ENCODE results near the gene DNAH14. TPM values are rescaled to one million over a fixed set of nuclear protein-coding genes. Genes with fewer than 3 reads are reported as not detected.
A peak's percentile ranks its signal among the peaks of the same experiment; 100 is the strongest.

Gene DNAH14
- total RNA-seq, 6 donors from 2014 or later, result 2.1 to 26.5 (median 12.9) TPM

DNA sequence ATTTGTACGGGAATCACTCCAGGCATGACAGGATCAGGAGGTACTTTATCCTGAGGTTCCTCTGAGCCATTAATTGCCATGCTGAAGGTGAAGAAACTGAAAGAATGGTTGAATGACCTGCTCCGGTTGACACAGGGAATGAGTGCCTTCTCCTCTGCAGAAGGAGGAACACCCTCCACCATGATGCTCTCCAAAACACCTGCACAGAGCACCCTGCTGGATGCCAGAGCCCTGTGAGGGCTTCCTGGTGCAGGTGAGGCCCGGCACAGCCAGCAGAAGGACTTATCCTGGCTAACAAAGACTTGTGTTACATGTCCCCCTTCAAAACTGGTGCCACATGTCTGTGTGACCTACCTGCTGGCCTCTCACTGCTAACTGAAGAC lies 512.6 kb downstream of the DNAH14 start:
- WGBS, 2 donors, result 59 to 60% methylated on average over 2 to 3 of the region's 3 CpGs
- Histone ChIP-seq H3K36me3 (no peaks in the 10 kb centered on the region), H3K27me3 (no peaks in the 10 kb centered on the region), H3K4me1 (peaks cover 26 to 55% (median 34%) of the 10 kb centered on the region in 4 donors), H3K9me3 (no peaks in the 10 kb centered on the region), H3K27ac (peak overlapping the region in 1 of 4 donors; percentile 52), H3K4me3 (no peak overlapping the region)
- no peak for TF ChIP-seq POLR2AphosphoS5 (IDR thresholded peaks at IDR 0.05)
- TF ChIP-seq EP300 (IDR thresholded peaks at IDR 0.05), result no peak
- TF ChIP-seq, protein P1, sequence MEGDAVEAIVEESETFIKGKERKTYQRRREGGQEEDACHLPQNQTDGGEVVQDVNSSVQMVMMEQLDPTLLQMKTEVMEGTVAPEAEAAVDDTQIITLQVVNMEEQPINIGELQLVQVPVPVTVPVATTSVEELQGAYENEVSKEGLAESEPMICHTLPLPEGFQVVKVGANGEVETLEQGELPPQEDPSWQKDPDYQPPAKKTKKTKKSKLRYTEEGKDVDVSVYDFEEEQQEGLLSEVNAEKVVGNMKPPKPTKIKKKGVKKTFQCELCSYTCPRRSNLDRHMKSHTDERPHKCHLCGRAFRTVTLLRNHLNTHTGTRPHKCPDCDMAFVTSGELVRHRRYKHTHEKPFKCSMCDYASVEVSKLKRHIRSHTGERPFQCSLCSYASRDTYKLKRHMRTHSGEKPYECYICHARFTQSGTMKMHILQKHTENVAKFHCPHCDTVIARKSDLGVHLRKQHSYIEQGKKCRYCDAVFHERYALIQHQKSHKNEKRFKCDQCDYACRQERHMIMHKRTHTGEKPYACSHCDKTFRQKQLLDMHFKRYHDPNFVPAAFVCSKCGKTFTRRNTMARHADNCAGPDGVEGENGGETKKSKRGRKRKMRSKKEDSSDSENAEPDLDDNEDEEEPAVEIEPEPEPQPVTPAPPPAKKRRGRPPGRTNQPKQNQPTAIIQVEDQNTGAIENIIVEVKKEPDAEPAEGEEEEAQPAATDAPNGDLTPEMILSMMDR (IDR thresholded peaks at IDR 0.05), result no peak
- no peak for TF ChIP-seq POLR2A (IDR thresholded peaks at IDR 0.05)
- ATAC-seq (ENCODE audit: low FRiP score in 2 of 2), result no peak
- no peak for DNase-seq

DNA sequence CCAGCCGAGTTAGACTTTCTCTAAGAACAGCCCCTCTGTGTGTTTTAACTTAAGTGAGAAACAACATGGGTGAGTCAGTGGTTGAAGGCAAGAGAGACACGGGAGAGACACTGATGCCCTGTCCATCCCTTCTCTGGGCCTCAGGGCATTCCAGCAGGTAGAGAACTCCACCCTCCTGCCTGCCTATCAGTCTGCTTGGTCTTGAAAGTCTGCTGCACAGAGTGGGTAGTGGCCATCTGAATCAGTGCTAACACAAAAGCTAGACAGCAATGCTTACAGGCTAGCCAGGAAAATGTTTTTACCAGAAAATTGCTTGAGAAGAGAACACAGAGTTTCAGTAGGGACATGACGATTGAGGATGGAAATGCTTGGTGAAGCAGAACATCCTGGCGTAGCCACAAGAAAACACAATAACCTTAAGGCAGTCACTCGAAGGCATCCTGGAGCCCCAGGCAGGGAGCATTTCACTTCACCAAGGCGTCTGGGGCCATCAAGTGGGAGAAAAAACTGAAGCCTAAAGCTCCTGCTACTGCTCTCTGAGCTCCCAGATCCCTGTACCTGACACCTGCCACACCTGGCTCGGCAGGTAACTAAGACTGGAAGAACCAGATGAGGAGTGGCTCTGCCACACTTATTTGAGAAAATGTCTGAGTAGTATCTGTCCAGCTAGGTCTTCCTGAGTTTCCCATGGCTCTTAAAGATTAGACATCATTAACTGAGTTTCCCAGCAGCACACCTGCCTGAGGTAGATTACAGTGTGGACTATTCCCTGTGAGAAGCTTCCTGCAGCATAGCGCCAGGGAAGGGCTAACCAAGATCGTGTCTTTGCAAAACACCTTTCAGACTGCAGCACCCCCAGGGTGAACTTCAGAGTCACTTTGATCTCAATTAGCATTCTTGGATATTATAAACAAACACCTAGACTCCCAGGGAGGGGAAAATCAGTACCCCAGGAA lies 516.4 kb downstream of the DNAH14 start:
- DNase-seq (peak in 1 of 2 donors; percentile 20), ATAC-seq (ENCODE audit: low FRiP score in 2 of 2) (no peak)
- H3K27me3 ChIP-seq, result no peaks in the 10 kb centered on the region
- TF ChIP-seq, protein P1 (IDR thresholded peaks at IDR 0.05), result no peak
- peaks cover 34 to 58% (median 50%) of the 10 kb centered on the region in 4 donors for H3K4me1 ChIP-seq
- WGBS, 2 donors, result 59 to 62% methylated on average over 9 of the region's 9 CpGs
- no peak overlapping the region for H3K4me3 ChIP-seq
- H3K9me3 ChIP-seq, result no peaks in the 10 kb centered on the region
- H3K36me3 ChIP-seq, result no peaks in the 10 kb centered on the region
- peak overlapping the region; percentile 64 to 85 (median 82) for H3K27ac ChIP-seq

DNA sequence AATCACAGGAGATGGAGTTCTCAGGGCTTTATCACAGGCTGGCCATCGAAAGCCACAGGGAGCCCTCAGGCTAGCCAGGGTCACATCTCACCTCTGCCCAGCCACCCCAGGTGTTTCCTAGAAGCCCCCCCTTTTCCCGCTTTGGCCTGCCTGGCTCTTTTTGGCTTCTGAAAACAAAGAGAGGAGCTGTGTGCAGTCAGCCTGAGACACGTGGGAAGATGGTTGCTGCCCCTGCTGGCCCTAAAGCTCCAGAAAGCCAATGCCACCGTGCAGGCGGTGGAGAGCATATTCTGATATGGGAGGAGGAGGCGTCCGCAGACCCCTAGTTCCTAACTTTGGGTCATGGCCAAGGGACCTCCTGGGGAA lies 517.1 kb downstream of the DNAH14 start:
- Histone ChIP-seq H3K4me1 (peaks cover 34 to 57% (median 46%) of the 10 kb centered on the region in 4 donors), H3K9me3 (no peaks in the 10 kb centered on the region), H3K27ac (peak overlapping the region in 1 of 4 donors; percentile 55), H3K27me3 (no peaks in the 10 kb centered on the region), H3K4me3 (no peak overlapping the region), H3K36me3 (no peaks in the 10 kb centered on the region)
- 68 to 89% methylated on average over 5 to 6 of the region's 7 CpGs for WGBS, 2 donors
- DNase-seq, result peak in 1 of 2 donors; percentile 16
- no peak for ATAC-seq (ENCODE audit: low FRiP score in 2 of 2)
- TF ChIP-seq EP300 (IDR thresholded peaks at IDR 0.05) (no peak), POLR2AphosphoS5 (IDR thresholded peaks at IDR 0.05) (no peak), POLR2A (IDR thresholded peaks at IDR 0.05) (no peak)

DNA sequence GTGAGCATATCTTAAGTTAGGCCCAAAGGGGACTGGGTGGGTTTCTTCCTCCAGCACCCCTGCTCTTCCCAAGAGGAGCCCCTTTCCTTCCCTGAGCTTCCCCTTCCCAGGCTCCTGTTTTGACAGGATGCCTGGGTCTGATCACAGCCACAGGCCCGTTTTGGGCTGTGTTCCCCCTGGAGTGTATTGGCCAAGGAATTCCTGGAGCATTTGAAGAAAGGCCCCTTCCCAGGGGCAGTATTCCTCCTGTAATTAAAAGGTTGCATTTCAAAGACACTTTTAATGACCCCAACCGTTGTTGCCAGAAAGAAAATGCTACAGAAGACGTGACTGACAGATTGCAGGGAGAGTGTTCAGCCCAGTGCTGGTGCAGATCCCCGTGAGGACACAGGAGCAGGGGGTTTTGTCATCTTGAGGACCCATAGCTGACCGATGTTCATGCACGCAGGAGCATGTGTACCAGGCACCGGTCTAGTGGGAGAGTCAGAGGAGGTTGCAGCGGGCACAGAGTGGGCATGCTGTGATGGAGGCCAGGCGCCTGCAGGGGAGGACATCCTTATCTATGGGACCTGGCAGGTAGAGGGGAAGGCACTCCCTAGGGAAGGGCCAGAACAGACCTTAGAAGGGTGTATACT lies 517.6 kb downstream of the DNAH14 start:
- ATAC-seq (ENCODE audit: low FRiP score in 2 of 2) (no peak), DNase-seq (no peak)
- H3K27me3 ChIP-seq, result no peaks in the 10 kb centered on the region
- TF ChIP-seq POLR2A (IDR thresholded peaks at IDR 0.05) (no peak), POLR2AphosphoS5 (IDR thresholded peaks at IDR 0.05) (no peak), EP300 (IDR thresholded peaks at IDR 0.05) (no peak)
- TF ChIP-seq, protein P1 (IDR thresholded peaks at IDR 0.05), result no peak
- H3K4me3 ChIP-seq, result no peak overlapping the region
- H3K27ac ChIP-seq, result peak overlapping the region in 1 of 4 donors; percentile 55
- no peaks in the 10 kb centered on the region for H3K36me3 ChIP-seq
- H3K9me3 ChIP-seq, result no peaks in the 10 kb centered on the region
- peaks cover 33 to 52% (median 41%) of the 10 kb centered on the region in 4 donors for H3K4me1 ChIP-seq
- 74 to 78% methylated on average over 8 to 9 of the region's 9 CpGs for WGBS, 2 donors

DNA sequence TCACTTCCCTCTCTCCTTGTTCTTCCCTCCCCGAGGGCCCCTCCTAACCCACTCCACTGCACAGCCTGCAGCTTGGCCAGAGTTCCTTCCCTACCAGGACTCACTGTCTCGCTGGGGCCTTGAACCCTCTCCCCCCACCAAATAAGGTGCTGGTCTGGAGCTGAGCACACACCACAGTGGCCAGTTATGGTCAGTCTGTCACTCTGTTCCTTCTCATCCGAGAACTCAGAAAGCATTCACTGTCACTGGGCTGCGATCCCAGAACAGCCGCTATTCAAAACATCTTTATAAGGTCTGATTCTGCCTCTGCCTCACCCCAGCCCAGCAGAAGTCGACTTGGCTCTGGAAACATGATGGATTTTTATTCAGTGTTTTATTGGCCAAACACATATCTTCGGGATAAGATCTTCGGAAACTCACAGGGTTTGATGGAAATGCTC lies 518.2 kb downstream of the DNAH14 start:
- peak in 1 of 2 donors; percentile 24 for DNase-seq
- Histone ChIP-seq H3K36me3 (no peaks in the 10 kb centered on the region), H3K9me3 (no peaks in the 10 kb centered on the region), H3K27ac (peak overlapping the region in 2 of 4 donors; percentile 44 to 55), H3K4me1 (peaks cover 30 to 49% (median 40%) of the 10 kb centered on the region in 4 donors), H3K4me3 (no peak overlapping the region), H3K27me3 (no peaks in the 10 kb centered on the region)
- no peak for TF ChIP-seq POLR2A (IDR thresholded peaks at IDR 0.05)
- ATAC-seq (ENCODE audit: low FRiP score in 2 of 2), result peak in 1 of 2 donors; percentile 39
- WGBS, 2 donors, result 59 to 60% methylated on average over 8 of the region's 8 CpGs
